GM19452 (cell line): ENCODE results near the gene POLH.
A peak's percentile ranks its signal among the peaks of the same experiment; 100 is the strongest.
"Not testable (repeated sequence)": the region's sequence is repeated elsewhere in the genome, so short reads cannot be mapped to it uniquely, and the experiment has no call there.

Experiments used
- ATAC-seq: cut with Tn5 transposase; IDR thresholded peaks from one replicate; pipeline ENCODE4 v1.9.1; 2021; ENCODE audit not compliant: unreplicated experiment

POLH gene

DNA sequence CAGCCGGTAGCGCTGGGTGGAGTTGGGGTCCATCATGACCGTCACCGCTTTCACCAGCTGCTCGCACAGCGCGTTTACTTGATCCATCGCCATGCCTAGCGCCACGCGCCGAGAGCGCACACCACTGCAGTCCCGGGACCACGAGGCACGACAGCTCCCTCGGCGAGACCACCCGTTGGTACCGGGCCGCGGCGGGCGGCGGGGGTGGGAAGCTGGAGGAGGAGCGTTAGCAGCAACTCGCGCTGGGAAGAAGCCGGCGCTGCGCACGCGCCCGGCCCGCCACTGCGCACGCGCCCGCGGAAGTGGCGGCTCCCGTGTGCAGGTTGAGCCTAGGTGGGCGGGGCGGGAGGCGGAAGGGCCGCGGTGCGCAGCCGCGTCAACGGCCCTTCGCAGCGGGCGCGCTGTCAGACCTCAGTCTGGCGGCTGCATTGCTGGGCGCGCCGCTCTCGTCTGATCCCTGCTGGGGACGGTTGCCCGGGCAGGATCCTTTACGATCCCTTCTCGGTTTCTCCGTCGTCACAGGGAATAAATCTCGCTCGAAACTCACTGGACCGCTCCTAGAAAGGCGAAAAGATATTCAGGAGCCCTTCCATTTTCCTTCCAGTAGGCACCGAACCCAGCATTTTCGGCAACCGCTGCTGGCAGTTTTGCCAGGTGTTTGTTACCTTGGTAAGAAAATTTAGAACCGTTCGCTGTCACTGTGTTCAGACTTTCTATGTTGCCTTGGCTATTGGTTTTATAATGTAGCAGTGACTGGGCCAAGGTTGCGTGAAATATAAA, at the start of gene POLH, which contains the start of gene XPO5:
Gene POLH (plus strand): TSS at position 414 of the 780 bp plus-strand sequence. CDS start 6,135 bp downstream, outside the sequence.
Gene XPO5 (minus strand): TSS at position 267 of the 780 bp plus-strand sequence. CDS start 174 bp downstream, at position 93.
- ATAC-seq = peak; percentile 81

DNA sequence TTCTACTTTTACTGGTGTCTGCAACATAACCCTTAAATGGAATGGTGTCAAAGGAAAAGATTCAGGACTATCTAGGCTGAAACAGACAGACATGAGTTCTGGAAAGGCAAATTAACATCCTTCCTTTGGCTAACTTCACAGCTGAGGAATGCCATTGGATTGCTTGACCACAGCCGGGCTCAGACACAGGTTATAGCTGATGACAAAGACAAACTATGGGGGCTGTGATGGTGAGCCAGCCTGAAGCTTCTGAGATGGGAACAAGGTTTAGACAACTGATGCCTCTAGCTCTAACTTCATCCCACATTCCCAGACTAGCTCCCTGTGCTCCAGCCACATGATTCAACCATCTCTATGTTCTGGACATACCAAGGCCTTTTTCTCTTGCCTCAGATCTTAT, 43.8 kb upstream of the POLH start:
- no peak for ATAC-seq

DNA sequence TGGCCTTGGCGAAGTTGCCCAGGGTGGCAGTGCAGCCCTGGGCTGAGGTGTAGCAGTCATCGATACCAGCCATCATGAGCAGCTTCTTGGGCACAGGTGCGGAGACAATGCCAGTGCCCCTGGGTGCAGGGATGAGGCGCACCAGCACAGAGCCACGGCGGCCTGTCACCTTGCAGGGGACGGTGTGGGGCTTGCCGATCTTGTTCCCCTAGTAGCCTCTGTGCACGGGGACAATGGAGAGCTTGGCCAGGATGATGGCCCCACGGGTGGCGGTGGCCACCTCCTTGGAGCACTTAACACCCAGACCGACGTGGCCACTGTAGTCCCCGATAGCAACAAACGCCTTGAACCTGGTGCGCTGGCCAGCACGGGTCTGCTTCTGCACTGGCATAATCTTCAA, 37.0 kb upstream of the POLH start:
- not testable (repeated sequence) for ATAC-seq

DNA sequence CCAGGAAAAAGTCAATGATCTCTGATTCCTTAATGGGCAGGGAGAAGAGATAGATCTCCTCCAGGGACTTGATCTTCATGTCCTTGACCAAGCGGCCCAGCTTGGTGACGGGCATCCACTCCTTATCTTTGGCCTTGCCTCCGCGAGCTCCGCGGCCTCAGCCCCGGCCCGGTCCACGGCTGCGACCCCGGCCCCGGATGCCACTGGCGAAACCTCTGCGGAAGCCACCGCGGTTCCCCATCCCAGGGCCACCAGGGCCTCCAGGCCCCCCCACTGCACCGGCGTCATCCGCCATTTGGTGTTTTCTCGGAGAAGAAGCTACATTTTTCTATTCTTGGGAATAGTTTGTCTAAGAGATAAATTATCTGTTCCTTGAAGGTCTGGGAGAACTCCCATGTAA, 36.6 kb upstream of the POLH start:
- ATAC-seq = not testable (repeated sequence)

DNA sequence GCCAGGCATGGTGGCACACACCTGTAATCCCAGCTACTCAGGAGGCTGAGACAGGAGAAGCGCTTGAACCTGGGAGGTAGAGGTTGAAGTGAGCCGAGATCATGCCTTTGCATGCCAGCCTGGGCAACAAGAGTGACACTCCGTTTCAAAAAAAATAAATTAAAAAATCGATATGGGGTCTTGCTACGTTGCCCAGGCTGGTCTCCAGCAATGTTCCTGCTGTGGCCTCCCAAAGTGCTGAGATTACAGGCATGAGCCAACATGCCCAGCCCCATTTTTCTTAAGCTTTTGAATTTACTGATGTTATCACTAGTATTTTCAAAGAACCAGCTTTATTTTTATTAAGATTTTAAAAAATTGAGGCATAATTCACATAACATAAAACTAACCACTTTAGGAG, 35.5 kb upstream of the POLH start:
- no peak for ATAC-seq

DNA sequence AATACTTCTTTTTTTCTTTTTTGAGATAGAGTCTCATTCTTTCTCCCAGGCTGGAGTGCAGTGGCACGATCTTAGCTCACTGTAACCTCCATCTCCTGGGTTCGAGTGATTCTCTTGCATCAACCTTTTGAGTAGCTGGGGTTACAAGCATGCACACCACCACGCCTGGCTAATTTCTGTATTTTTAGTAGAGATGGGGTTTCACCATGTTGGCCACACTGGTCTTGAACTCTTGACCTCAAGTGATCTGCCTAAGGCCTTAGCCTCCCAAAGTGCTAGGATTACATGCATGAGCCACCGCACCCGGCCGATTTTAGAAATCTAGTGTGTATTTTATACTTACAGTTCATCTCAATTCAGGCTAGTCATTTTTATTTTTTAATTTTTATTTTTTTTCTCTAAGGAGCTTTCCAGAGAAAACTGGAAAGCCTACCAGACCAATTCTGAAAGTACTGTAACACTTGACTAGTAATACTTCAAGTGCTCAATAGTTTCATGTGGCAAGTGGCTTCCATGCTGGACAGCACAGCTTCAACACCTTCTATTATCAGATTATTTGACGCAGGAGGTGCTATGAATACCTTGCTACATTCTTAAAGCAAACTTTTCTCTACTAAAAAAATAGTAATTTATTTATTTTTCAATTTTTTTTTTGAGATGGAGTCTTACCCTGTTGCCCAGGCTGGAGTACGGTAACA, 34.1 kb upstream of the POLH start:
- ATAC-seq = peak; percentile 77

DNA sequence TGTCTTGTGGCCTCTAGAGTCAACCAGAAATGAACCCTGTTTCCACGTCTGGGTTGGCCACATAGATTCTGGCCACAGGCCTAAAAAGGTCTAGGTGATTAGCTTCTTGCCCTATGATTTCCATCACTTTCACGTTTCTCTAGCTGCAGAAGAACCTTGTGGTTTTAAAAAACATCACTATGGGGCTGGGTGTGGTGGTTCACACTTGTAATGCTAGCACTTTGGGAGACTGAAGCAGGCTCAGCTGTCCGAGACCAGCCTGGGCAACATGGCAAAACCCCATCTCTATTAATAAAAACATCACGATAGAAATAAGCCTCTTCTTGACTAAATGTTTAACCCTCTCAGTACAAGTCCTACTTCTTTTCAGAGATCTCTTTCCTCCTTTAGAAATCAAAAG, 31.5 kb upstream of the POLH start:
- ATAC-seq = no peak

DNA sequence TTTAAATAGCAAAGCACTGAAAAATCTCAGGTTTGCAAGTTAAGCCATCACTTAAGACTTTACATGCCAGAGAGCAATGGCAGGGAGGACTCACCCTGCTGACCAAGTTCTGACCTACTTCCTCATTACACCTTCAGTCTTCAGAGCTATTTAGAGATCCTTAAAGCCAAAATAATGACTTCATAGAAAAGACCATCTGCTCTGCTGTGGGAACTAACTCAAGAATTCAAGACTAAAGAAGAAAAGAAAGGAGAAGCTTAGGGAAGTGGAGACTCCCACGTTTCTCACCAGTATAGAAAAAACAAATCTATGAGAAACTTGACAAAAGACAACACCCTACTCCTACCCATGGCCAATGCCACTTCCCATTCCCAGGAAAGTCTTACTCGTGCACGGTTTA, 28.8 kb upstream of the POLH start:
- ATAC-seq = no peak

DNA sequence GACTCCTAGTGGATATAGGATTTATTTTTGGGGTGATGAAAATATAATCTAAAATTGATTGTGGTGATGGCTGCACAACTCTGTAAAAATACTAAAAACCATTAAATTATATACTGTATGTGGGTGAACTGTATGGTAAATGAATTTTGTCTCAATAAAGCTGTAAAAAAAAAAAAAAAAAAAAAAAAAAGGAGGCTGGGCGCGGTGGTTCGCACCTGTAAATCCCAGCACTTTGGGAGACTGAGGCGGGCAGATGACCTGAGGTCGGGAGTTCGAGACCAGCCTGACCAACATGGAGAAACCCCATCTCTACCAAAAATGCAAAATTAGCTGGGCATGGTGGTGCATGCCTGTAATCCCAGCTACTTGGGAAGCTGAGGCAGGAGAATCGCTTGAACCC, 18.4 kb upstream of the POLH start:
- not testable (repeated sequence) for ATAC-seq

DNA sequence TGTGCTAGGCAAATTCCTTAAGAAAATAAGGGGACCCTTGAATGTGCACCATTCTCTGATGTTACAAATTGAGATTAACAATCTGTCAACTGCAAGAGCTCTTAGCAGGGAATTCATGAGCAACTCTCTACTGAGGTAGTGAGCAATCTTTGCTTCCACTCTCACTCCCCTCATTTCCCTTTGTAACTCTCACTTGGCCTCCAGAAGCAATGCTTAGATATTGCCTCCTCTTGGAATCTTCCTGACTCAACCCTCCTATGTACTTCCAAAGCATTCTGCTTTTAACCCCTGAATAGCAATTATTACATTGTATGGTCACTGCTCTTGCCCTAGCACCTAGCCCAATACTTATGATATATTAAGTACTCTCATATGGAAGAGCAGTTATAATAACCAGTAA, 16.7 kb upstream of the POLH start:
- ATAC-seq = no peak

DNA sequence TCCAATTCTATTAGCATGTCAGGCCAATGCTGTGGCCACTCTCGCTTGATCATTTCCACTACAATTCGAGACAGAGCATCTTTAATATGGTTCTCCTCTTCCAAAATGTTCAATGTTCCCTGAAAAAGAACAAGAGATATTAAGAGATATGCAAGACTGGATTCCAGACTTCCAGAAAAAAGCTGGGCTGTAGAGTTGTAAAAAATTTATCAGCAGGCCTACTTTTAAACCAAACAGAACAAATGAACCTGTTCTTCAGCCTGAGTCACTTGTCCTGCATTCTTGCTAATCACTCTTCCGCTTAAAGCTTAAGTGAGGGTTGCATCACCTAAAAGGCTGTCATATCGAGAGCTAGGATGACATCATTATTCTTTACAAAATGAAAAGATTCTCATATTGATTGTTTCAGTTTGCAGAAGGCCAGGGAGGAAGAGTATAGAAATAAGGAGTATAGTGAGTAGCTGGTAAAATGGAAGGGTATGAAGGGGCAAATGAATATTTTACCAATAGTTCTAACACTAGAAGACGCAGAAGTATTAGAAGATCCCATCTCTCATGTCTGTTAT, 5.0 kb upstream of the POLH start:
- ATAC-seq = no peak

DNA sequence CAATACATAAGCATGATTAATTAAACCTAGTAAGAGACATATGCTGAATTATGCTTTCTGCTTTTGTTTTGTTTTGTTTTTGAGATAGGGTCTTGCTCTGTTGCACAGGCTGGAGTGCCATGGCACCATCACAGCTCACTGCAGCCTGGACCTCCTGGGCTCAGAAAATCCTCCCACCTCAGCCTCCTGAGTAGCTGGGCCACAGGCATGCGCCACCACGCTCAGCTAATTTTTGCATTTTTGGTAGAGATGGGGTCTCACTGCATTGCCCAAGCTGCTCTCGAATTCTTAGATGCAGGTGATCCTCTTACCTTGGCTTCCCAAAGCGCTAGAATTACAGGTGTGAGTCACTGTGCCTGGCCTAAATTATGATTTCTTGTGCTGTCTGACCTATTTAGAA, 4.0 kb upstream of the POLH start:
- ATAC-seq = no peak

DNA sequence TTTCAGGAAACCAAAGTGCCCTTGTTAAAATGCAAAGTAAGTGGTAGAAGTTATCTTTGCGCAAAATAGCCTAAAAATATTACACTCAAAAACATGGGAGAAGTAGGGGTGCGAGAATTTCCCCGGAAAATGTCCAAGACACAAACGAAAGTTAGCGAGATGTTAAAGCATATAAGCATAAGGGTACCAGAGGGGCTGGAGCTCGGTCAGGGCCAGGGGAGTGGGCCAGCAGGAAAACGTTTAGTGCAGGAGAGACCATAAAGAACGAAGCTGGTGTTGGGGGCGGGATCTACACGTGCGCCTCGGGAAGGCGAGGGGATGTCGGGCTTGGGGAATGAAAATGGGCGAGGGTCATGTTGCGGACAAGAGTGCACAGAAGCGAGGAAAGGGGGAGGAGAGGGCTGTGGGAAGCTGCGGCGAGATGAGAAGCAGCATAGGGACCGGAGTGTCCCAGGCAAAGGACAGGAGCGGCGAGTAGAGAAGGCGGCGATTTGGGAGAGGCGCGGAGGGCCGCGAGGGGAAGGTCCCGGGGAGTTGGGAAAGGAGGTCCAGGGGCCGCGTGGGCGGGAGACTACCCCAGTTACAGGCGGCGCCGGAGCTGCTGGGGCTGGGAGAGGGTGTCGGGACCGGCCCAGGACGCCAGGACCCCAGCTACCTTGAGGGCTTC, 747 bp upstream of the POLH start:
- ATAC-seq = no peak

DNA sequence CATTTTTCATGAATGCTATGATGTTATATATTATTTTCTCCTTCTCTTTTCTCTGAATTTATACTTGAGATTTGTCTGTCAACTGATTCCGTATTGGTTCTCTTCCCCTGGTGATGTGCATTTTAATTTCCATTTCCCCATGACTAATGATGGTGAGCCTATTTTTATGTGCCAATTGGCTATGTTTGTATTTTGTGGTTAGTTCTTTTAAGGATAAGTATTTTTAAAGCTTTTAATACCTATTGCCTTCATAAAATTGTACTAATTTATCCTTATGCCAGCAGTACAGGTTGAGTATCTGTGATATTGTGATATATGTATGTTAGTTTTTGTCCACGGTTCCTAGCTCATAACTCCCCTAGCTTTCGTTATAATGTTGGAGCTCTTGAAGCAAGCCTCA, 2.8 kb downstream of the POLH start:
- ATAC-seq = no peak

DNA sequence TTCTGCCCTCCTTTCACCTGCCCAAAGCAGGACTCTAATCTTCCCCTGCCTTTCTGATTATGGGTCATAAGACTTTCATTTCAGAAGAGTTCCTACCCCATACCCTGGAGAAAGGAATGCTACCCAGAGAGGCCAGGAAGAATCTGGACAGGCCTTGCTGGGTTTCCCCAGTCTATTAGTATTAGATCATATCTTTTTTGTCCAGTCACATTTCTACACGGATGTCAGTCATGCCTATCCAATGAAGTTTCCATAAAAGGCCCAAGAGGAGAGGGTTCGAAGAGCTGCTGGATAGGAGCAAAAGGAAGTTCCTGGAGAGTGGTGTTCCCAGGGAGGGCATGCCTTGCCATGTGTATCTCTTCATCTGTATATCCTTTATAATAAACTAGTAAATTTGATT, 3.2 kb downstream of the POLH start:
- no peak for ATAC-seq

DNA sequence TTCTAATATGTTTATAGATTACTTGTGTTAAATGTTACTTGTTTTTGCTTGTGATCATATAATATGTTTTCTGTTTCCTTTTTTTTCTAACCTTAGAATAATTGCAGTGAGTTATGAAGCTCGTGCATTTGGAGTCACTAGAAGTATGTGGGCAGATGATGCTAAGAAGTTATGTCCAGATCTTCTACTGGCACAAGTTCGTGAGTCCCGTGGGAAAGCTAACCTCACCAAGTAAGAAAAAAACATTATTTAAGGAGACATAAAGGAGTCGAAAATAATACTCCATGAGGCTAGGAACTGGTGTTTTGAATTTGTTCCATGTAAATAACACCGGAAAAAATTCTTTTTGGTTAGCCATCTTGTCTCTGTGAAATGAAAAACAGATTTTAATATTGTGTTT, 6.9 kb downstream of the POLH start:
- no peak for ATAC-seq

DNA sequence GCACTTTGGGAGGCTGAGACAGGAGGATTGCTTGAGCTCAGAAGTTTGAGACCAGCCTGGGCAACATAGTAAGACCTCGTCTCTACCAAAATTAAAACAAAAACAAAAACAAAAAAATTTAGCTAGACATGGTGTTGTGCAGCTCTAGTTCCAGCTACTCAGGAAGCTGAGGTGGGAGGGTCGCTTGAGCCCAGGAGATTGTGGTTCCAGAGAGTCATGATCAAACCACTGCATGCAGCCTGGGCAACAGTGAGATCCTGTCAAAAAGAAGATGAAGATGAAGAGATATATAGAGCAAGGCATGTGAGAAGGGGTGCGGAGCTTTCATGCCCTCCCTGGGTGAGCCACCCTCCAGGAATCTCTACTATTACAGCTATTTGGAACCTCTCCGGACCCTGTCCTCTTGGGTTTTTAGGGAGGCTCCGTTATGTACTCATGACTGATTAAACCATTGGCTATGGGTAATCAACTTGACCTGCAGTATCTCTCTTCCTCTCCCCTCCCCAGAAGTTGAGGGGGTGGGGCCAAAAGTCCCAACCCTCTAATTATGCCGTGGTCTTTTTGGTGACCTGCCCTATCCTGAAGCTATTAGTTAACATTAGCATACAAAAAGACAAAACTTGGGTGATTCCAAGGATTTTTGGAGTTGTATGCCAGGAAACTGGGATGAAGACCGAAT, 9.0 kb downstream of the POLH start:
- no peak for ATAC-seq

DNA sequence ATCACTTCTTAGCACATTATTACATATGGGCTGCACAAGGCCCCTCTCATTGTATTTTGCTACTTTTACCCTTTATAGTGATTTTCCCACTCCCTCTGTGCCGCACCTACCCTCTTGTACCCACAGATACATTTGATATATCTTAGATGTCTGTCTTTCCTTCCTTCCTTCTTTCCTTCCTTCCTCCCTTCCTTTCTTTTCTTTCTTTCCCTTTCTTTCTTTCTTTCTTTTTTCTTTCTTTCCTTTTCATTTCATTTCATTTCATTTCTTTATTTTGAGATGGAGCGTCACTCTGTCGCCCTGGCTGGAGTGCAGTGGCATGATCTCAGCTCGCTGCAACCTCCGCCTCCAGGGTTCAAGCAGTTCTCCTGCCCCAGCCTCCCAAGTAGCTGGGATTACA, 12.2 kb downstream of the POLH start:
- no peak for ATAC-seq

DNA sequence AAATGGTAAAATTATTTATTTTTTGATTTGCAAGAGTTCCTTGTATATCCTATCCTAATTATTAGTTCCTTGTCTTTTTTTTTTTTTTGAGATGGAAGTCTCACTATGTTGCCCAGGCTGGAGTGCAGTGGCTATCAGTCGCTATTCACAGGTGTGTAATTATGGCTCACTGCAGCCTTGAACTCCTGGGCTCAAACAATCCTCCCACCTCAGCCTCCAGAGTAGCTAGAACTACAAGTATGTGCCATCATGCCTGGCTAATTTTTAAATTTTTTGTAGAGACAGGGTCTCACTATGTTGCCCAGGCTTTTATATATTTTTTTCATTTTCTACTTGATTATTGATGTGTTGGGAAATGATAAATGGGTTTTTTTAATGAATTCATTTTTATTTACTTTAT, 13.6 kb downstream of the POLH start:
- ATAC-seq = not testable (repeated sequence)

DNA sequence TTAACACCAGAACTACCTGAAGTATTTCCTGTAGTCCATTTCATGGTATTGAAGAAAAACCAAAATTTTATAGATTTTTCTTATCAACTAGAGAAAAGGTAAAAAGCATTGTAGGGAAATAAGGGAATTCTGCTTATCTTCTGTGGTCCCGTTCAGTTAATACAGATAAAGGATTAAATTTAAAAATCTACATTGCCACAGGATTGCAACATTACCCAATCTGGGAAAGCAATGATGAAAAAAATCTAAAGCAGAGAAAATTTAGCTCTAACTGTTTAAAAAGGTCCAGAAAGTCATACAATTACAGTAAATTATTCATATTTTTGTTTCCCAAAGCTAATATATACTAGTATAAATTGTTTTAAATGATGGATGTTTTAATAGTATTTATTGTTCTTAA, 18.0 kb downstream of the POLH start:
- no peak for ATAC-seq

DNA sequence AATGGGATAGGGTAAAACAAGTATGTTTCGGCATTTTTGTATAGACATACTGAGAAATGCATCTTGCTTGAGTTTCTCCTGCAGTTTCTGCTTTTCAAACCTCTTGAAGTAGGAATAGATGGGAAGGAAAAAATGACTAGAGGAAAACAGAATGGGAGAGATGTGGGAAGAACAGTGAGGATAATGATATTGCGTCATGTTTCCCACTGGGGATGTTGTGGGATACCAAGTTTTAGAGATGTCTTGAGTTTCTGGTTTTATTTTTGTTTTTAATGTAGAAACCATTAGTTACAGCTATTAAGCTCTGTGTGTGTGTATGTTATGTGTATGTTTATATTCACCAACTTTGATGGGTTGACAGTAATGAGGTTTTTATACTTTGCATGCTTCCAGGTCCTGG, 24.6 kb downstream of the POLH start:
- no peak for ATAC-seq
